Natural killer cell (primary cell): Measurements from ENCODE around the gene TMEM41A. TPM values are rescaled to one million over a fixed set of nuclear protein-coding genes. Genes with fewer than 3 reads are reported as not detected.

Source experiments
- ATAC-seq, 3 donors: fragments of 150-1000 bp in 2 of 3; fragments of 200-7000 bp in 1 of 3; cut with Tn5 transposase; 1 replicate in 1 of 3; 2 replicates in 2 of 3; pipeline ENCODE4 v1.10.0; 2021; ENCODE audit warnings: mild to moderate bottlenecking in 2 of 3, moderate library complexity in 2 of 3
- DNase-seq, 2 donors: peaks; one replicate each; pipeline versions ENCODE4 v3.0.0 to v3.0.0-alpha.2; 2013 to 2021; ENCODE audit warnings: mixed read lengths in 1 of 2
- H3K27ac ChIP-seq: one replicate; pipeline ENCODE4 v1.5.1; 2013; ENCODE audit warnings: mild to moderate bottlenecking, low read length
- H3K27me3 ChIP-seq: one replicate; pipeline ENCODE4 v1.6.1; 2013; ENCODE audit warnings: low read length; ENCODE audit not compliant: control insufficient read depth, insufficient read depth
- H3K36me3 ChIP-seq: one replicate; pipeline ENCODE4 v1.6.1; 2013; ENCODE audit warnings: low read length; ENCODE audit not compliant: control insufficient read depth, insufficient read depth
- H3K4me1 ChIP-seq: one replicate; pipeline ENCODE4 v1.6.1; 2013; ENCODE audit warnings: low read length; ENCODE audit not compliant: control insufficient read depth, insufficient read depth
- H3K4me3 ChIP-seq: one replicate; pipeline ENCODE4 v1.5.1; 2013; ENCODE audit warnings: low read length
- H3K9me3 ChIP-seq: one replicate; pipeline ENCODE4 v1.6.1; 2013; ENCODE audit warnings: low read length; ENCODE audit not compliant: control insufficient read depth, insufficient read depth
- H3K27ac Mint-ChIP-seq, 2 donors: one replicate each; pipeline ENCODE4 v1.8.0; 2022; ENCODE audit warnings: mild to moderate bottlenecking in 2 of 2, mixed read lengths in 2 of 2, moderate library complexity in 1 of 2
- H3K27me3 Mint-ChIP-seq, 2 donors: one replicate each; pipeline ENCODE4 v1.8.0; 2022; ENCODE audit warnings: low read depth in 2 of 2, mixed read lengths in 2 of 2
- H3K36me3 Mint-ChIP-seq: one replicate; pipeline ENCODE4 v1.8.0; 2022; ENCODE audit warnings: mixed read lengths
- H3K4me1 Mint-ChIP-seq, 2 donors: one replicate each; pipeline ENCODE4 v1.8.0; 2022; ENCODE audit warnings: mixed read lengths in 2 of 2
- H3K4me3 Mint-ChIP-seq: one replicate; pipeline ENCODE4 v1.8.0; 2022; ENCODE audit warnings: mild to moderate bottlenecking, moderate library complexity, mixed read lengths
- H3K9me3 Mint-ChIP-seq, 2 donors: one replicate each; pipeline ENCODE4 v1.8.0; 2022; ENCODE audit warnings: mixed read lengths in 2 of 2
- CTCF ChIP-seq: fragments of 200-600 bp; IDR thresholded peaks from one replicate; pipeline ENCODE4 v1.8.0; 2022; ENCODE audit warnings: antibody characterized with exemption
- WGBS: methylation state at CpG from one replicate; pipeline ENCODE4 v1.1.7; 2013; ENCODE audit warnings: missing lambda C conversion rate; ENCODE audit not compliant: insufficient coverage; 5-methylcytosine and 5-hydroxymethylcytosine counted together
- intact Hi-C: fragments of 100-400 bp; cut with micrococcal nuclease; formaldehyde crosslinking; loops from one replicate; pipeline ENCODE4 v1.14.2; 2022
- total RNA-seq, 4 donors: library from RNA; stranded (reverse); fragments of 120-200 nt in 1 of 4; gene quantifications; one replicate each; pipeline versions ENCODE4 v1.2.3 to v1.2.4, GENCODE V29; 2013 to 2022

The TMEM41A gene
- total RNA-seq, 3 donors from 2014 or later (not counting 1 experiment from before 2014, with no cell fraction given), result 28.3 to 35.4 (median 35.0) TPM

GRCh38 chr3:185439745-185440466, 58.9 kb downstream of the TMEM41A start:
- ATAC-seq (no peak), DNase-seq (no peak)
- H3K36me3 Mint-ChIP-seq, result no peaks in the 10 kb centered on the region
- peaks cover 7 to 11% of the 10 kb centered on the region in 2 donors for H3K27me3 Mint-ChIP-seq
- H3K4me3 ChIP-seq, result no peak overlapping the region
- TF ChIP-seq CTCF, result no peak
- 67% methylated on average over 1 of the region's 7 CpGs for WGBS
- H3K27ac ChIP-seq, result no peak overlapping the region
- no peaks in the 10 kb centered on the region for H3K36me3 ChIP-seq
- no peaks in the 10 kb centered on the region for H3K9me3 ChIP-seq
- H3K4me3 Mint-ChIP-seq, result no peak overlapping the region
- H3K4me1 Mint-ChIP-seq, result no peaks in the 10 kb centered on the region
- H3K4me1 ChIP-seq, result no peaks in the 10 kb centered on the region
- intact Hi-C loops, result no loop called here
- H3K27ac Mint-ChIP-seq, result no peak overlapping the region
- no peaks in the 10 kb centered on the region for H3K9me3 Mint-ChIP-seq
- no peaks in the 10 kb centered on the region for H3K27me3 ChIP-seq

Other genes starting within 250 kb of the TMEM41A start
- 1 to 10 TPM in 1 of 3 donors, under 1 TPM in 2; 0.58 to 1.1 (median 0.64) TPM for gene EHHADH, start 245.0 kb downstream of the TMEM41A start, total RNA-seq
- 10 to 100 TPM in 1 of 3 donors, 1 to 10 TPM in 2; 3.3 to 11.8 (median 9.8) TPM for gene MAP3K13, start 135.9 kb downstream of the TMEM41A start, total RNA-seq
- under 1 TPM in 2 of 3 donors, not detected in 1; 0.09 to 0.16 TPM for gene LIPH, start 53.6 kb upstream of the TMEM41A start, total RNA-seq
- 10 to 100 TPM; 57.8 to 59.8 (median 58.7) TPM for gene SENP2, start 87.3 kb upstream of the TMEM41A start, total RNA-seq